H1 (cell line): Measurements from ENCODE around the gene TUBE1. TPM values are rescaled to one million over a fixed set of nuclear protein-coding genes. Genes with fewer than 3 reads are reported as not detected.

Source experiments
- CTCF ChIA-PET: fragments of 300-600 bp; sonication (Branson Sonifier 250); formaldehyde crosslinking; loops from one replicate; lab custom pipeline; 2021; ENCODE audit not compliant: partially characterized antibody; lab: Charles Lee
- POLR2A ChIA-PET: fragments of 300-600 bp; sonication (Branson Sonifier 250); formaldehyde crosslinking; loops from one replicate; lab custom pipeline; 2021; ENCODE audit warnings: inconsistent platforms; ENCODE audit not compliant: partially characterized antibody; lab: Charles Lee
- DNase-seq, 2 experiments: peaks; one replicate each; pipeline versions ENCODE4 v3.0.0 to v3.0.0-alpha.2; 2010 to 2022; ENCODE audit warnings: low spot score in 2 of 2, low read depth in 1 of 2, mixed read lengths in 1 of 2
- FAIRE-seq: peaks from 2 replicates; lab custom pipeline; 2011; peaks lifted over from hg19 to GRCh38; lab: Jason Lieb, UNC
- H2AFZ ChIP-seq: 2 replicates; pipeline ENCODE4 v1.8.1; 2012; ENCODE audit warnings: low read length, inconsistent platforms
- H2AK5ac ChIP-seq: 2 replicates; pipeline ENCODE4 v1.6.1; 2013; ENCODE audit warnings: low read depth, low read length
- H2BK120ac ChIP-seq: replicated peaks from 2 replicates; pipeline ENCODE3; 2013; ENCODE audit warnings: low read depth, low read length, inconsistent platforms
- H2BK12ac ChIP-seq: 2 replicates; pipeline ENCODE4 v1.6.1; 2013; ENCODE audit warnings: low read depth, low read length
- H2BK15ac ChIP-seq: 2 replicates; pipeline ENCODE4 v1.6.1; 2013; ENCODE audit warnings: low read length
- H2BK20ac ChIP-seq: 2 replicates; pipeline ENCODE4 v1.6.1; 2013; ENCODE audit warnings: low read length
- H2BK5ac ChIP-seq: 2 replicates; pipeline ENCODE4 v1.6.1; 2013; ENCODE audit warnings: low read depth, low read length
- H3K14ac ChIP-seq: 2 replicates; pipeline ENCODE4 v1.6.1; 2013; ENCODE audit warnings: inconsistent platforms; ENCODE audit not compliant: insufficient read length
- H3K18ac ChIP-seq: 2 replicates; pipeline ENCODE4 v1.6.1; 2013; ENCODE audit warnings: low read length; ENCODE audit errors: extremely low read depth
- H3K23ac ChIP-seq: 2 replicates; pipeline ENCODE4 v1.6.1; 2013; ENCODE audit warnings: inconsistent platforms; ENCODE audit not compliant: insufficient read length
- H3K23me2 ChIP-seq: 2 replicates; pipeline ENCODE4 v1.6.1; 2013; ENCODE audit warnings: low read depth, low read length
- H3K27ac ChIP-seq: 2 replicates; pipeline ENCODE4 v1.6.1; 2011; ENCODE audit warnings: low read depth, low read length, inconsistent platforms
- H3K27me3 ChIP-seq, 4 experiments: replicated peaks in 1 of 4; 1 replicate in 1 of 4; 2 replicates in 3 of 4; pipeline versions ENCODE4 v1.6.1 to v1.8.1; 2011 to 2013; ENCODE audit warnings: low read length in 3 of 4, mild to moderate bottlenecking in 3 of 4, inconsistent platforms in 2 of 4, mixed read lengths in 2 of 4, moderate library complexity in 1 of 4; ENCODE audit not compliant: control insufficient read depth in 3 of 4, insufficient read depth in 3 of 4; ENCODE audit errors: extremely low read depth in 1 of 4
- H3K36me3 ChIP-seq, 4 experiments: 2 replicates each; pipeline versions ENCODE4 v1.6.1 to v1.8.1; 2011 to 2013; ENCODE audit warnings: mild to moderate bottlenecking in 4 of 4, low read length in 3 of 4, moderate library complexity in 2 of 4, control low read depth in 1 of 4, inconsistent platforms in 1 of 4; ENCODE audit not compliant: insufficient read depth in 4 of 4, control insufficient read depth in 2 of 4
- H3K4ac ChIP-seq: replicated peaks from 2 replicates; pipeline ENCODE3; 2013; ENCODE audit warnings: low read length, low read depth, mixed read lengths, inconsistent platforms; ENCODE audit not compliant: insufficient read length
- H3K4me1 ChIP-seq, 4 experiments: replicated peaks in 1 of 4; 1 replicate in 1 of 4; 2 replicates in 3 of 4; pipeline versions ENCODE4 v1.6.1 to v1.8.1; 2011 to 2013; ENCODE audit warnings: low read length in 3 of 4, inconsistent platforms in 2 of 4, mixed read lengths in 1 of 4; ENCODE audit not compliant: insufficient read depth in 4 of 4, control insufficient read depth in 3 of 4
- H3K4me2 ChIP-seq, 2 experiments: 2 replicates each; pipeline versions ENCODE4 v1.6.1 to v1.8.1; 2011 to 2013; ENCODE audit warnings: low read depth in 2 of 2, low read length in 2 of 2, control low read depth in 1 of 2, inconsistent platforms in 1 of 2, mild to moderate bottlenecking in 1 of 2; ENCODE audit not compliant: insufficient read depth in 1 of 2
- H3K4me3 ChIP-seq, 4 experiments: fragments of 200-600, 300-600 bp in 1 of 4; sonication (generic), shearing (Covaris generic), sonication (Bioruptor Twin) in 1 of 4; 2 replicates each; pipeline versions ENCODE4 v1.5.1 to v1.8.1; 2011 to 2016; ENCODE audit warnings: low read length in 4 of 4, low read depth in 3 of 4, control low read depth in 2 of 4, inconsistent platforms in 2 of 4, mild to moderate bottlenecking in 2 of 4, mixed read lengths in 1 of 4, moderate library complexity in 1 of 4; ENCODE audit not compliant: insufficient read depth in 2 of 4; ENCODE audit errors: extremely low read depth in 1 of 4
- H3K56ac ChIP-seq: replicated peaks from 2 replicates; pipeline ENCODE3; 2013; ENCODE audit warnings: low read depth, mild to moderate bottlenecking, mixed read lengths, low read length, inconsistent platforms; ENCODE audit not compliant: insufficient read length
- H3K79me1 ChIP-seq: 2 replicates; pipeline ENCODE4 v1.6.1; 2013; ENCODE audit warnings: low read depth, low read length, control low read depth
- H3K79me2 ChIP-seq, 2 experiments: 2 replicates each; pipeline versions ENCODE4 v1.6.1 to v1.8.1; 2012 to 2013; ENCODE audit warnings: low read length in 2 of 2, mild to moderate bottlenecking in 2 of 2, inconsistent platforms in 1 of 2; ENCODE audit not compliant: insufficient read depth in 2 of 2, control insufficient read depth in 1 of 2
- H3K9ac ChIP-seq, 4 experiments: replicated peaks in 1 of 4; 1 replicate in 1 of 4; 2 replicates in 3 of 4; pipeline versions ENCODE4 v1.6.1 to v1.8.1; 2011 to 2013; ENCODE audit warnings: low read depth in 3 of 4, low read length in 3 of 4, control low read depth in 2 of 4, mild to moderate bottlenecking in 2 of 4, moderate library complexity in 2 of 4, inconsistent platforms in 1 of 4; ENCODE audit errors: extremely low read depth in 1 of 4
- H3K9me3 ChIP-seq, 2 experiments: 2 replicates each; pipeline versions ENCODE4 v1.6.1 to v1.8.1; 2012 to 2013; ENCODE audit warnings: mild to moderate bottlenecking in 2 of 2, moderate library complexity in 2 of 2, control low read depth in 1 of 2, inconsistent platforms in 1 of 2, low read depth in 1 of 2, low read length in 1 of 2, mixed read lengths in 1 of 2; ENCODE audit not compliant: insufficient read depth in 2 of 2
- H4K20me1 ChIP-seq, 2 experiments: replicated peaks in 1 of 2; 2 replicates each; pipeline versions ENCODE3 to v1.8.1; 2011 to 2013; ENCODE audit warnings: inconsistent platforms in 2 of 2, low read length in 2 of 2, mild to moderate bottlenecking in 1 of 2; ENCODE audit not compliant: insufficient read depth in 2 of 2, control insufficient read depth in 1 of 2
- H4K5ac ChIP-seq: 2 replicates; pipeline ENCODE4 v1.6.1; 2013; ENCODE audit warnings: low read length, low read depth, mixed read lengths, inconsistent platforms; ENCODE audit not compliant: insufficient read length
- H4K8ac ChIP-seq: 2 replicates; pipeline ENCODE4 v1.8.0; 2013; ENCODE audit warnings: mild to moderate bottlenecking, moderate library complexity, low read length, inconsistent platforms; ENCODE audit not compliant: insufficient read depth; ENCODE audit errors: extremely low read depth
- H4K91ac ChIP-seq: replicated peaks from 2 replicates; pipeline ENCODE3; 2013; ENCODE audit warnings: low read length, mixed read lengths, inconsistent platforms; ENCODE audit not compliant: insufficient read length
- CEBPB ChIP-seq: IDR thresholded peaks from 2 replicates; pipeline ENCODE4 v1.6.1; 2012; ENCODE audit warnings: low read depth, low read length
- TAF1 ChIP-seq: IDR thresholded peaks from 2 replicates; pipeline ENCODE4 v1.6.1; 2011; ENCODE audit warnings: mild to moderate bottlenecking, low read depth, low read length
- WGBS, 2 experiments: shearing (Covaris generic) in 1 of 2; methylation state at CpG; one replicate each; pipeline versions ENCODE4 v1.1.6 to v1.1.7; 2013 to 2015; ENCODE audit warnings: low lambda C conversion rate in 2 of 2, mixed read lengths in 2 of 2, inconsistent platforms in 1 of 2, low coverage in 1 of 2, missing lambda C conversion rate in 1 of 2; ENCODE audit not compliant: insufficient replicate concordance in 2 of 2, insufficient coverage in 1 of 2, insufficient read length in 1 of 2; ENCODE audit errors: extremely low coverage in 1 of 2, missing lambda C conversion rate in 1 of 2; 5-methylcytosine and 5-hydroxymethylcytosine counted together
- polyA plus RNA-seq, 7 experiments: library from polyadenylated mRNA; depleted of rRNA in 3 of 7; stranded (reverse) in 5 of 7; unstranded in 2 of 7; fragments of >200 nt in 5 of 7; fragments of 200-250 nt in 2 of 7; gene quantifications; 1 replicate in 5 of 7; 2 replicates in 1 of 7; 4 replicates in 1 of 7; pipeline versions ENCODE4 v1.2.1 to v1.2.3, GENCODE V29; 2011 to 2013; ENCODE audit warnings: missing spikeins in 2 of 7, mixed read lengths in 2 of 7
- total RNA-seq: library from RNA; stranded (reverse); fragmentation: NEBNext Ultra II Directional; extraction: Animal tissue kit (Norgen Biotek cat#: 25700); gene quantifications from 2 replicates; pipeline ENCODE4 v1.2.1, GENCODE V29; 2021
- TF ChIP-seq, protein P1 (sequence below): IDR thresholded peaks from 2 replicates; pipeline ENCODE4 v1.6.1; 2012; ENCODE audit warnings: low read length, inconsistent platforms

Gene TUBE1
- total and polyA plus RNA-seq, 2 of the 8 experiments (the other 6 are each of a cell fraction or from before 2014, with no cell fraction given), result 8.0 to 15.9 TPM

DNA sequence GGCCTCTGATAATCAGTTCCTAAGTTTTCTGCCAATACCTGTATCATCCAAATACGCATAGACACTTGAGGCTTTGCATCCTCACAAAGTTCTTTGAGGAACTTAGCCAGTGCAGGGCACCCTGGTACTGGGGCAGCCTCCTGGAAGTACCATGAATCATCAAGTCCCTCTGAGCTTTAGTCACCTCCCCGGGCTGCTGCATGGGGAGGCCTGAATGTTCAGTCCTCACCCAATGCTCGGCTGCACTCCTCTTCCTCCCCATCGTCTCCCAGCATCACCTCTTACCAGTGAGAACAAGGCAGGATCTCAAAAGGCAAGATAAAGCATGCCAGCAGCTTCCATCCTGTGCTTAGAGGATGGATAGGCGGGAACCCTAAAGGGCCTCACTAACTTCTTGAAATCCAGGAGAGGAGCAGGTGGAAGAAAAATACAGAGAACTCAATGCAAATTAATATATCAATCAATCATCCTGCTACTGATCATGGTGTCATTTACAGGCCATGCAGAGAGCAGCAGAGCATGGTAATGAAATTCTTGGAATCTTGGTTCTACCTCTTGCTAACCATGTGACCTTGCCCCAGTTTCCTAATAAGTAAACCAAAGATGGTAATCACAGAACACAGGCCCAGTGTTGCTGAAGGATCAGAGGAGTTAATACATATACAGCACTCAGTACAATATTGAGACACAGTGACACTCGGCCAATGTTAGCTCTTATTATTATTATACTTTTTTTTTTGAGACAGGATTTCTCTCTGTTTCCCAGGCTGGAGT lies 38.1 kb downstream of the TUBE1 start:
- Histone ChIP-seq H3K23ac (no peak overlapping the region), H3K79me2 (no peaks in the 10 kb centered on the region), H3K18ac (no peak overlapping the region), H3K9me3 (peaks cover 0 to 6% of the 10 kb centered on the region in 2 experiments; a peak in 1 of 4 replicates), H2AK5ac (no peak overlapping the region), H3K4me3 (no peak overlapping the region), H2BK5ac (no peak overlapping the region), H2BK12ac (no peak overlapping the region), H3K27ac (no peak overlapping the region), H3K79me1 (no peaks in the 10 kb centered on the region), H2BK120ac (no peak overlapping the region), H4K8ac (no peak overlapping the region), H3K27me3 (no peaks in the 10 kb centered on the region), H3K14ac (no peak overlapping the region), H3K4me2 (no peak overlapping the region), H3K9ac (no peak overlapping the region), H3K36me3 (no peaks in the 10 kb centered on the region), H3K23me2 (no peaks in the 10 kb centered on the region), H2AFZ (no peak overlapping the region; the same call in 1 of the 2 replicates), H4K91ac (no peak overlapping the region), H2BK15ac (no peak overlapping the region), H3K4me1 (no peaks in the 10 kb centered on the region), H4K5ac (no peak overlapping the region), H4K20me1 (no peaks in the 10 kb centered on the region), H2BK20ac (no peak overlapping the region), H3K56ac (no peak overlapping the region), H3K4ac (no peak overlapping the region)
- DNase-seq (no peak), FAIRE-seq (no peak)
- 88% methylated on average over 6 of the region's 6 CpGs; no CpG with 5 or more reads in 1 of the 2 experiments for WGBS, 2 experiments
- ChIA-PET POLR2A (interaction anchor here (0.6 kb wide), 1 partner anchor 10 kb away, joined by 3 read pairs; no protein-coding TSS in a partner anchor), CTCF (interaction anchor here (0.8 to 1.7 kb wide), 3 partner anchors 8 to 248 kb away, joined by 4 to 5 read pairs (median 5); no protein-coding TSS in a partner anchor)
- TF ChIP-seq, protein P1, sequence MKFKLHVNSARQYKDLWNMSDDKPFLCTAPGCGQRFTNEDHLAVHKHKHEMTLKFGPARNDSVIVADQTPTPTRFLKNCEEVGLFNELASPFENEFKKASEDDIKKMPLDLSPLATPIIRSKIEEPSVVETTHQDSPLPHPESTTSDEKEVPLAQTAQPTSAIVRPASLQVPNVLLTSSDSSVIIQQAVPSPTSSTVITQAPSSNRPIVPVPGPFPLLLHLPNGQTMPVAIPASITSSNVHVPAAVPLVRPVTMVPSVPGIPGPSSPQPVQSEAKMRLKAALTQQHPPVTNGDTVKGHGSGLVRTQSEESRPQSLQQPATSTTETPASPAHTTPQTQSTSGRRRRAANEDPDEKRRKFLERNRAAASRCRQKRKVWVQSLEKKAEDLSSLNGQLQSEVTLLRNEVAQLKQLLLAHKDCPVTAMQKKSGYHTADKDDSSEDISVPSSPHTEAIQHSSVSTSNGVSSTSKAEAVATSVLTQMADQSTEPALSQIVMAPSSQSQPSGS, result no peak
- TF ChIP-seq TAF1 (no peak), CEBPB (no peak)
